ENCODE results near the gene CBLN3.

GRCh38 chr14:24437736-24438067, 8.2 kb upstream of the CBLN3 start:
- TF ChIP-seq CTCF (IDR thresholded peaks at IDR 0.05): no peak
- TF ChIP-seq POLR2AphosphoS5 (IDR thresholded peaks at IDR 0.05): peak in 1 of 3 donors; percentile 11
- TF ChIP-seq POLR2A (IDR thresholded peaks at IDR 0.05): no peak
